ENCODE measurements around the gene ZNF213. TPM values are rescaled to one million over a fixed set of nuclear protein-coding genes. Genes with fewer than 3 reads are reported as not detected.
"Not testable (repeated sequence)": the region's sequence is repeated elsewhere in the genome, so short reads cannot be mapped to it uniquely, and the experiment has no call there.

The ZNF213 gene
- total RNA-seq, 2 experiments from 2014 or later, result 6.1 to 7.5 TPM

DNA sequence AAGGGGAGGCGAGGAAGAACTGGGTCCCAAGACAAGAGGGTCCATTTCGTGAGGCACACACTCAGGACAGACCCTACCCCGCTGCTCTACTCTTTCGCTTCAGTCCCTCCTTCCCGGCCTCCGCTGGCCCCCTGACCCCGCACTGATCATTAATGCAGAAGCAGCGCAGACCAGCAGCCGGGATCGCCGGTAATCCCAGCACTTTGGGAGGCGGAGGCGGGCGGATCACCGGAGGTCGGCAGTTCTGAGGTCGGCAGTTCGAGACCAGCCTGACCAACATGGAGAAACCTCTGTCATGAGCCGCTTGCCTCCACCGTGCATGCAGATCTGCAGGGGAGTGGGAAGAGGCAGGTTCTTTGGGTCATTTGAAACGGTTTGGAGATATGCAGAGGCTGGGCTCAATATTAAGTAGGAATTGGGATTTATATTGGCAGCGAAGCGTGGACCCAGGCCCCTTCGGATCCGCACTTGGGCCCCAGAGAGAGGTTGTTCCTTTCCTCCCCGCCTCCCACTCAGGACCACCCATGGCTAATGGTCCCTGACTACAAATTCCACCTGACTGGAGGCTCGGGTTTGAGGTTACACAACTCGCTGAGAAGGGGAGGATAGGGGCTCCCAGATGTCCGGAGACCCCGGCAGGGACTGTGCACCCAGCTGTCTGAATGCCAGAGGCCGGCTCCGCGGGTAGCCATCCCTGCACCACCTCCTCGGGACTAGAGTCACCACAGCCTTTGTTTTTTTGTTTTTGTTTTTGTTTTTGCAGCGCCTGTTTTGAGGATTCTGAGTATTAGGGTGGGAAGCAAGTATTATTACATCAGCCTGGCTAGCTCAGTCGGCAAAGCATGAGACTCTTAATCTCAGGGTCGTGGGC lies 29.5 kb downstream of the ZNF213 start:
- H3K9me3 Mint-ChIP-seq, result no peaks in the 10 kb centered on the region
- H3K4me1 Mint-ChIP-seq (ENCODE audit: low read depth), result peaks cover 23% of the 10 kb centered on the region
- ChIA-PET CTCF (interaction anchor here (0.6 to 2.2 kb wide), 5 partner anchors 14 to 133 kb away, joined by 3 to 11 read pairs (median 5); no protein-coding TSS in a partner anchor), POLR2A (interaction anchor here (1.5 kb wide), 1 partner anchor 105 kb away, joined by 7 read pairs; no protein-coding TSS in a partner anchor)
- ATAC-seq (no peak), DNase-seq (no peak)
- no peak overlapping the region for H3K27ac Mint-ChIP-seq
- H3K36me3 Mint-ChIP-seq (ENCODE audit: low read depth), result no peaks in the 10 kb centered on the region
- intact Hi-C loops (cut with micrococcal nuclease), result no loop called here
- H3K27me3 Mint-ChIP-seq, result peaks cover 4% of the 10 kb centered on the region
- TF ChIP-seq, protein P1, sequence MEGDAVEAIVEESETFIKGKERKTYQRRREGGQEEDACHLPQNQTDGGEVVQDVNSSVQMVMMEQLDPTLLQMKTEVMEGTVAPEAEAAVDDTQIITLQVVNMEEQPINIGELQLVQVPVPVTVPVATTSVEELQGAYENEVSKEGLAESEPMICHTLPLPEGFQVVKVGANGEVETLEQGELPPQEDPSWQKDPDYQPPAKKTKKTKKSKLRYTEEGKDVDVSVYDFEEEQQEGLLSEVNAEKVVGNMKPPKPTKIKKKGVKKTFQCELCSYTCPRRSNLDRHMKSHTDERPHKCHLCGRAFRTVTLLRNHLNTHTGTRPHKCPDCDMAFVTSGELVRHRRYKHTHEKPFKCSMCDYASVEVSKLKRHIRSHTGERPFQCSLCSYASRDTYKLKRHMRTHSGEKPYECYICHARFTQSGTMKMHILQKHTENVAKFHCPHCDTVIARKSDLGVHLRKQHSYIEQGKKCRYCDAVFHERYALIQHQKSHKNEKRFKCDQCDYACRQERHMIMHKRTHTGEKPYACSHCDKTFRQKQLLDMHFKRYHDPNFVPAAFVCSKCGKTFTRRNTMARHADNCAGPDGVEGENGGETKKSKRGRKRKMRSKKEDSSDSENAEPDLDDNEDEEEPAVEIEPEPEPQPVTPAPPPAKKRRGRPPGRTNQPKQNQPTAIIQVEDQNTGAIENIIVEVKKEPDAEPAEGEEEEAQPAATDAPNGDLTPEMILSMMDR (IDR thresholded peaks at IDR 0.05), result no peak
- no peak overlapping the region for H3K4me3 Mint-ChIP-seq

DNA sequence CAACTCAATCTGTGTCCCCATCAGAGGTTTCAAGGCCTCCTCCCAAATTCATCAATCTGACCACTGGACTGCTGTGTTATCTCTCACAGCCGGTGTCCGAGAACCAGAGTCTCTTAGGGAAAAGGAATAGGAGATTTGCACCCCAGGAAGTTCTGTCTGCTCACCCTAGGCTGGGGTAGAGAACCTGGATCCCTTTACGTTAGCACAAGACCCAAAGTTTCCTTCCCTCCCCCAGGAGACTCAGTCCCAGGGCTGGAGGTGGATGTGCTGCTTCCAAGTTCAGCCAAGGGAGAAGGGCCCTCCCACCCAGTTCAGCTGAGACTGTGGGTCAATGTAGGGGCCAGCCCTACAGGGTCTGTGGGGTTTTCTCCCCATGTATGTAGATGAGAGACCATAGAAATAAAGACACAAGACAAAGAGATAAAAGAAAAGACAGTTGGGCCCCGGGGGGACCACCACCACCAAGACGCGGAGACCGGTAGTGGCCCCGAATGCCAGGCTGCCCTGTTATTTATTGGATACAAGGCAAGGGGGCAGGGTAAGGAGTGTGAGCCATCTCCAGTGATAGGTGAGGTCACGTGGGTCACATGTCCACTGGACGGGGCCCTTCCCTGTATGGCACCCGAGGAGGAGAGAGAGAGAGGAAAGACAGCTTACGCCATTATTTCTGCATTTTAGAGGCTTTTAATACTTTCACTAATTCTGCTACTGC lies 30.4 kb downstream of the ZNF213 start:
- H3K27ac Mint-ChIP-seq, result peak overlapping the region; percentile 71
- H3K4me1 Mint-ChIP-seq (ENCODE audit: low read depth), result peaks cover 18% of the 10 kb centered on the region
- ChIA-PET POLR2A (no interaction called here), CTCF (interaction anchor here (0.6 to 2.2 kb wide), 6 partner anchors 15 to 134 kb away, joined by 3 to 11 read pairs (median 6); partner anchors contain the start of gene ZNF213)
- H3K36me3 Mint-ChIP-seq (ENCODE audit: low read depth), result no peaks in the 10 kb centered on the region
- intact Hi-C loops (cut with micrococcal nuclease), result no loop called here
- peak overlapping the region; percentile 45 for H3K4me3 Mint-ChIP-seq
- H3K27me3 Mint-ChIP-seq, result peaks cover 10% of the 10 kb centered on the region
- DNase-seq (no peak), ATAC-seq (no peak)
- TF ChIP-seq, protein P1 (IDR thresholded peaks at IDR 0.05), result no peak
- no peaks in the 10 kb centered on the region for H3K9me3 Mint-ChIP-seq

DNA sequence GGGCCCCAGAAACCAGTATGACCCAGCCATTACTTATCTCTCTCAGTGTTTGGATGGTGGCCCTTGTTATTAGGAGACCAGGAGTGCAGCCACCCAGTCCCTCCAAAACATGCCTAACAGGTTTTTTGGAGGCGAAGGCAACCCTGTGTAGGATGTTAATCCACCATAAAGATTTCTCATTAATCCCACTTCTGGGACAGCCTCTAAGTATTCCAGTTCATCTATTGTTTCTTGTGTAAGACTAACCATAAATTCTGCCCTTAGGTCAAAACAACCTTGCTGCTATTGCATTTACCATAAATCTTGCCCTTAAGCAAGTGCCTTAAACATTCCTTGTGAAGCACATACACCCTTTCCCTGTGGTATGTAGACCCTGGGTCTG lies 31.7 kb downstream of the ZNF213 start:
- ChIA-PET POLR2A (no interaction called here), CTCF (interaction anchor here (0.6 to 2.2 kb wide), 12 partner anchors 10 to 236 kb away, joined by 3 to 11 read pairs (median 3); partner anchors contain the start of gene ZNF213)
- H3K27ac Mint-ChIP-seq, result no peak overlapping the region
- no peak overlapping the region for H3K4me3 Mint-ChIP-seq
- no peak for DNase-seq
- H3K4me1 Mint-ChIP-seq (ENCODE audit: low read depth), result peaks cover 26% of the 10 kb centered on the region
- no peaks in the 10 kb centered on the region for H3K9me3 Mint-ChIP-seq
- intact Hi-C loops (cut with micrococcal nuclease), result no loop called here
- no peak for ATAC-seq
- TF ChIP-seq, protein P1 (IDR thresholded peaks at IDR 0.05), result no peak
- no peaks in the 10 kb centered on the region for H3K36me3 Mint-ChIP-seq (ENCODE audit: low read depth)
- peaks cover 14% of the 10 kb centered on the region for H3K27me3 Mint-ChIP-seq

DNA sequence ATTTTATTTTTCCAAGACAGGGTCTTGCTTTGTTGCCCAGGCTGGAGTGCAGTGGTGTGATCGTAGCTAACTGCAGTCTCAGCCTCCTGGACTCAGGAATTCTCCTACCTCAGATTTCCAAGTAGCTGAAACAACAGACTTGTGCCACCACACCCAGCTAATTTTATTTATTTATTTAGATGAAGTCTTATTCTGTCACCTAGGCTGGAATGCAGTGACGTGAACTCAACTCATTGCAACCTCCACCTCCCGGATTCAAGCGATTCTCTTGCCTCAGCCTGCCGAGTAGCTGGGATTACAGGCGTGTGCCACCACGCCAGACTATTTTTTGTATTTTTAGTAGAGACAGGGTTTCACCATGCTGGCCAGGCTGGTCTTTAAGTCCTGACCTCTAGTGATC lies 33.9 kb downstream of the ZNF213 start:
- H3K27ac Mint-ChIP-seq; H3K9me3 Mint-ChIP-seq; intact Hi-C loops (cut with micrococcal nuclease); H3K36me3 Mint-ChIP-seq (ENCODE audit: low read depth); ATAC-seq; DNase-seq; H3K4me3 Mint-ChIP-seq: not testable (repeated sequence)
- POLR2A ChIA-PET, result interaction anchor here (1.1 to 2.8 kb wide), 5 partner anchors 10 to 34 kb away, joined by 3 to 9 read pairs (median 7); partner anchors contain the start of genes OR1F1 and ZNF213
- Mint-ChIP-seq H3K4me1 (ENCODE audit: low read depth) (peaks cover 35% of the 10 kb centered on the region), H3K27me3 (peaks cover 17% of the 10 kb centered on the region)
- CTCF ChIA-PET, result interaction anchor here (0.9 to 5.6 kb wide), 13 partner anchors 11 to 165 kb away, joined by 3 to 37 read pairs (median 6); no protein-coding TSS in a partner anchor

DNA sequence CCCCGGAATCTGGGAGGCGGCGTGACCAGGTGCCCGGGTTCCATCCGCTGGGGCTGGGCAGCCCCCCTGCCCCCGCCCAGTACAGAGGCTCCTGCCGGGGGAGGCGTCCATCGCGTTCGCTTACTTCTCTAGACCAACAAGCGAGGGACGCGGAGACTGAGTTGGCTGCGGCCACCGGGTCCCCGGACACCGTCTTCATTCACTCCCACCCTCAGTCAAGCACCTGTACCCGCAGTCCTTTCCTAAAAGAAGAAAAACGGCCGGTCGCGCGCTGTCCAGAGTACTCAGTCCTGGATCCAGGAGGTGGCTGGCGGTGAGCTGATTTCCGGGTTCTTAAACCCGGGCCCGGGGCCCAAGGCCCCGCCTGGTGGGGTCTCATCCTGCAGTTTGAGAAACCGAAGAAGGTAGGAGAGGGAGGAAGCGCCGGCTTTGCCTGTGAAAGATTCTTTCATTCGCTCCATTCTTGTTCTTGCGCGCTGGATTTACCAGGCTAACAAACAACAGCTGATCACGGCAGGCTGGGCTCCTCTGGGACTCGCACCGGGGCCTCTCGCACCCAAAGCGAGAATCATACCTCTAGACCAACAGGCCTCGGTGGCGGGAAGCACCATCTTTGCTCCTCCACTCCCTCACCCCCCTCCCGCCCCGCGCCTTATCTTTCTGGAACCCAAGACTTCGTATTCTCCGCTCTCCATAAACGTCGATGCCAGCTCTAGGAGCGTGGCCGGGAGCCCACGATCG lies 35.8 kb downstream of the ZNF213 start:
- intact Hi-C loops (cut with micrococcal nuclease), result loop anchor here (2.0 kb wide), 1 partner anchor 14 kb away; no protein-coding TSS in a partner anchor
- DNase-seq (peak; percentile 69), ATAC-seq (no peak)
- Mint-ChIP-seq H3K4me1 (ENCODE audit: low read depth) (peaks cover 38% of the 10 kb centered on the region), H3K36me3 (ENCODE audit: low read depth) (no peaks in the 10 kb centered on the region), H3K4me3 (peak overlapping the region; percentile 72), H3K27me3 (peaks cover 29% of the 10 kb centered on the region), H3K27ac (peak overlapping the region; percentile 87), H3K9me3 (no peaks in the 10 kb centered on the region)
- TF ChIP-seq, protein P1 (IDR thresholded peaks at IDR 0.05), result no peak
- ChIA-PET POLR2A (interaction anchor here (0.7 to 2.0 kb wide), 8 partner anchors 9 to 112 kb away, joined by 3 to 9 read pairs (median 4); partner anchors contain the start of genes ZNF200, ZNF263 and ZSCAN10), CTCF (interaction anchor here (1.0 to 5.6 kb wide), 8 partner anchors 13 to 143 kb away, joined by 3 to 37 read pairs (median 11); partner anchors contain the start of gene OR1F1)

Data from activated CD8-positive, alpha-beta T cell treated with anti-CD3 and anti-CD28 coated beads for 36 hours (primary cell).